Chondrocyte (in vitro differentiated cells): ENCODE data around the gene MBD6. TPM values are rescaled to one million over a fixed set of nuclear protein-coding genes. Genes with fewer than 3 reads are reported as not detected.
A peak's percentile ranks its signal among the peaks of the same experiment; 100 is the strongest.
"Not testable (repeated sequence)": the region's sequence is repeated elsewhere in the genome, so short reads cannot be mapped to it uniquely, and the experiment has no call there.

Experiments used
- DNase-seq: peaks from one replicate; pipeline ENCODE4 v3.0.0; 2021; ENCODE audit warnings: mixed read lengths, low spot score
- H3K27ac Mint-ChIP-seq: one replicate; pipeline ENCODE4 v1.8.0; 2021; ENCODE audit warnings: mild to moderate bottlenecking, moderate library complexity, mixed read lengths; ENCODE audit not compliant: unreplicated experiment
- H3K27me3 Mint-ChIP-seq: 2 replicates; pipeline ENCODE4 v1.8.0; 2021; ENCODE audit warnings: low read depth, mixed read lengths
- H3K36me3 Mint-ChIP-seq: 2 replicates; pipeline ENCODE4 v1.8.0; 2021; ENCODE audit warnings: low read depth, mixed read lengths
- H3K4me1 Mint-ChIP-seq: 2 replicates; pipeline ENCODE4 v1.8.0; 2021; ENCODE audit warnings: low read depth, mild to moderate bottlenecking, mixed read lengths
- H3K4me3 Mint-ChIP-seq: one replicate; pipeline ENCODE4 v1.8.0; 2021; ENCODE audit warnings: mild to moderate bottlenecking, moderate library complexity, mixed read lengths; ENCODE audit not compliant: unreplicated experiment
- H3K9me3 Mint-ChIP-seq: 2 replicates; pipeline ENCODE4 v1.8.0; 2021; ENCODE audit warnings: low read depth, mixed read lengths
- CTCF ChIP-seq: fragments of 200-600 bp; sonication (generic); IDR thresholded peaks from 2 replicates; pipeline ENCODE4 v1.5.0; 2021; ENCODE audit warnings: antibody characterized with exemption, mild to moderate bottlenecking, moderate library complexity
- total RNA-seq: library from RNA; stranded (reverse); gene quantifications from 3 replicates; pipeline ENCODE4 v1.2.1, GENCODE V29; 2021

Gene MBD6
- total RNA-seq, 1 donor from 2014 or later, result 86.5 TPM

- Mint-ChIP-seq H3K36me3 (peaks cover 41% of the 10 kb centered on the region), H3K9me3 (no peaks in the 10 kb centered on the region), H3K4me1 (peaks cover 7% of the 10 kb centered on the region), H3K27ac (no peak overlapping the region), H3K4me3 (no peak overlapping the region), H3K27me3 (no peaks in the 10 kb centered on the region)
- no peak for DNase-seq
- no peak for TF ChIP-seq CTCF
Measured at GRCh38 chr12:57511588-57512325, 10.9 kb upstream of the MBD6 start.

- Mint-ChIP-seq H3K4me1 (peaks cover 16% of the 10 kb centered on the region), H3K9me3 (no peaks in the 10 kb centered on the region), H3K27ac (no peak overlapping the region), H3K27me3 (no peaks in the 10 kb centered on the region), H3K4me3 (no peak overlapping the region), H3K36me3 (peaks cover 50% of the 10 kb centered on the region)
- TF ChIP-seq CTCF, result no peak
- no peak for DNase-seq
Measured at GRCh38 chr12:57512665-57513064, 10.0 kb upstream of the MBD6 start.

- no peak overlapping the region for H3K4me3 Mint-ChIP-seq
- peaks cover 51% of the 10 kb centered on the region for H3K36me3 Mint-ChIP-seq
- no peak for TF ChIP-seq CTCF
Measured at GRCh38 chr12:57513266-57513665, 9.4 kb upstream of the MBD6 start.

GRCh38 chr12:57513677-57514076 lies 8.9 kb upstream of the MBD6 start:
- peak overlapping the region; percentile 32 for H3K27ac Mint-ChIP-seq
- H3K27me3 Mint-ChIP-seq, DNase-seq, H3K4me3 Mint-ChIP-seq, H3K9me3 Mint-ChIP-seq: not testable (repeated sequence)
- H3K4me1 Mint-ChIP-seq, result peaks cover 26% of the 10 kb centered on the region
- peaks cover 54% of the 10 kb centered on the region for H3K36me3 Mint-ChIP-seq

More at GRCh38 chr12:57513266-57513665, 9.4 kb upstream of the MBD6 start:
- Mint-ChIP-seq H3K4me1 (peaks cover 22% of the 10 kb centered on the region), H3K9me3 (no peaks in the 10 kb centered on the region), H3K27ac (peak overlapping the region; percentile 37), H3K27me3 (no peaks in the 10 kb centered on the region)
- no peak for DNase-seq

GRCh38 chr12:57514246-57514645 lies 8.4 kb upstream of the MBD6 start:
- peaks cover 59% of the 10 kb centered on the region for H3K36me3 Mint-ChIP-seq
- H3K27ac Mint-ChIP-seq, result peak overlapping the region; percentile 57
- peaks cover 31% of the 10 kb centered on the region for H3K4me1 Mint-ChIP-seq
- not testable (repeated sequence) for H3K4me3 Mint-ChIP-seq, H3K9me3 Mint-ChIP-seq, H3K27me3 Mint-ChIP-seq, DNase-seq

GRCh38 chr12:57514720-57515407 lies 7.8 kb upstream of the MBD6 start:
- peaks cover 36% of the 10 kb centered on the region for H3K4me1 Mint-ChIP-seq
- no peak overlapping the region for H3K4me3 Mint-ChIP-seq
- H3K27me3 Mint-ChIP-seq, result no peaks in the 10 kb centered on the region
- peak overlapping the region; percentile 74 for H3K27ac Mint-ChIP-seq
- TF ChIP-seq CTCF, result no peak
- H3K9me3 Mint-ChIP-seq, result no peaks in the 10 kb centered on the region
- H3K36me3 Mint-ChIP-seq, result peaks cover 60% of the 10 kb centered on the region
- DNase-seq, result no peak
